Neutrophil (primary cell): ENCODE data around the gene GTF3C1.

ENCODE experiments used
- H3K27ac ChIP-seq: fragments of 200-600 bp; sonication (generic); 2 replicates; pipeline ENCODE4 v1.5.1; 2016; ENCODE audit warnings: mild to moderate bottlenecking, moderate library complexity
- H3K27me3 ChIP-seq: fragments of 200-600 bp; sonication (generic); 2 replicates; pipeline ENCODE4 v1.6.0; 2016; ENCODE audit warnings: mild to moderate bottlenecking
- H3K36me3 ChIP-seq: fragments of 200-600 bp; sonication (generic); 2 replicates; pipeline ENCODE4 v1.5.1; 2017
- H3K4me1 ChIP-seq, 2 experiments: fragments of 200-600 bp in 1 of 2; sonication (generic) in 1 of 2; 1 replicate in 1 of 2; 2 replicates in 1 of 2; pipeline versions ENCODE4 v1.5.1 to v1.6.1; 2013 to 2016; ENCODE audit warnings: low read depth in 1 of 2, low read length in 1 of 2, mild to moderate bottlenecking in 1 of 2, moderate library complexity in 1 of 2; ENCODE audit not compliant: control insufficient read depth in 1 of 2, insufficient read depth in 1 of 2
- H3K4me3 ChIP-seq, 2 experiments: fragments of 200-600 bp in 1 of 2; sonication (generic) in 1 of 2; 1 replicate in 1 of 2; 2 replicates in 1 of 2; pipeline ENCODE4 v1.5.1; 2013 to 2016; ENCODE audit warnings: low read depth in 1 of 2, low read length in 1 of 2, mild to moderate bottlenecking in 1 of 2, moderate library complexity in 1 of 2
- H3K9me3 ChIP-seq: fragments of 200-600 bp; sonication (generic); 2 replicates; pipeline ENCODE4 v1.5.1; 2016
- CTCF ChIP-seq: fragments of 200-600 bp; sonication (generic); IDR thresholded peaks from 2 replicates; pipeline ENCODE4 v1.5.1; 2016; ENCODE audit warnings: antibody characterized with exemption

Gene GTF3C1

GRCh38 chr16:27462200-27462845 is 87.4 kb downstream of the GTF3C1 start:
- H3K4me1 ChIP-seq: no peaks in the 10 kb centered on the region
- H3K4me3 ChIP-seq: no peak overlapping the region
- TF ChIP-seq CTCF: no peak
- H3K27ac ChIP-seq: no peak overlapping the region
- peaks cover 86% of the 10 kb centered on the region for H3K36me3 ChIP-seq
- no peaks in the 10 kb centered on the region for H3K27me3 ChIP-seq
- H3K9me3 ChIP-seq: no peaks in the 10 kb centered on the region

DNA sequence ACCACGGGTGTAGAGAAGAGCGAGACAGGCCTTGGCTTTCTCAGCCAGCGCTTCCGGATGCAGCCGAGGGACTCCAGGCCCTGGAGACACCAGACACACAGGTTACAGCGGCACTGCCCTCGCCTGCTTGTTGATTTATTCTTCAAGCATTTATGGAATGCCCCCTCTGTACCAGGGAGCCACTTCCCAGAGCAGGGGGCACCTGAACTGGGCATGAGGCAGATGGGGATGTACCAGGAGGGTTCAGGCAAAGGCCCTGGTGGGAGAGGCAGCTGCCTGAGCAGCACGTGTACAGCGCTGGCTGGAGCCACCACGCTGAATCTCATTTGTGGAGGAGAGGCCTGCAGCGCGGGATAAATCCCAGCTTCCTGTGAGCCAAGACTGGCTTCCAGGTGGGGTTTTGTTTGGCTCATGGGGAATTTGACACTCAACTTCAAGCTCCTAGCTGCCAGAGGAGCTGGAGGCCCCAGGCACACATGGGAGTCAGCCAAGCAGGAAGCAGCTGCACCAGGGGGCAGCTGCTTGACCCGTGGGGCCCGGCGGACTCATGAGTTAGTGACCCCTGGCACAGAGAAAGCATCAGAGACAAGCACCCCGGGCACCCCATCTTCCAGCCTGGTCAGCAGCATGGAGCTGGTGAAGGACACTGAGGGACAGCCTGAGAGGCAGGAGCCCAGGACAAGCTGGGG is 88.1 kb downstream of the GTF3C1 start:
- H3K27ac ChIP-seq: no peak overlapping the region
- TF ChIP-seq CTCF: no peak

GRCh38 chr16:27460663-27461482 is 88.8 kb downstream of the GTF3C1 start:
- H3K4me1 ChIP-seq: no peaks in the 10 kb centered on the region
- H3K36me3 ChIP-seq: peaks cover 72% of the 10 kb centered on the region
- no peak overlapping the region for H3K4me3 ChIP-seq
- no peak for TF ChIP-seq CTCF
- H3K9me3 ChIP-seq: no peaks in the 10 kb centered on the region
- H3K27me3 ChIP-seq: peaks cover 1% of the 10 kb centered on the region
- no peak overlapping the region for H3K27ac ChIP-seq

More for the DNA sequence above, 88.1 kb downstream of the GTF3C1 start:
- Histone ChIP-seq H3K27me3 (no peaks in the 10 kb centered on the region), H3K4me3 (no peak overlapping the region), H3K9me3 (no peaks in the 10 kb centered on the region), H3K4me1 (no peaks in the 10 kb centered on the region), H3K36me3 (peaks cover 79% of the 10 kb centered on the region)

DNA sequence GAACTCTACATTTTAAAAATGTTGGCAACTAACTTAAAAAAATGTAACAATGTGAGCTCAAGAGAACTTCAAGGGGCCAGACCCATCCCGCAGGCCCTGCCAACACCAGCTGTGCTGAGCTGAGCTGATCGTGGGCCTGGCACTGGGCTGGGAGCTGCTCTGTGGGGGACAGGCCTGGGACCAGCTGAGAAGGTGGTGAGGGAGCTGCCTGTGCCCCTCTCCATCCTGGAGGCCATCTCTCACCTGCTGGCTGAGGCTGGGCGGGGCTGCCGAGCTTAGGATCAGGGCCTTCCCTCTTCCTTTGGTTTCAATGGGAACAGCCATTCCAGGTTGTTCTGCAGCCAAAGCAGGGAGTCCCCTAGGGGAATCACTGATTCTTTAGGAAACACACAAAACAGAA is 89.5 kb downstream of the GTF3C1 start:
- H3K9me3 ChIP-seq: no peaks in the 10 kb centered on the region
- peaks cover 8% of the 10 kb centered on the region for H3K27me3 ChIP-seq
- no peak for TF ChIP-seq CTCF
- no peaks in the 10 kb centered on the region for H3K4me1 ChIP-seq
- no peak overlapping the region for H3K27ac ChIP-seq
- H3K4me3 ChIP-seq: no peak overlapping the region
- H3K36me3 ChIP-seq: peaks cover 65% of the 10 kb centered on the region

GRCh38 chr16:27458987-27459688 is 90.6 kb downstream of the GTF3C1 start:
- H3K4me1 ChIP-seq: no peaks in the 10 kb centered on the region

More at GRCh38 chr16:27458987-27459688, 90.6 kb downstream of the GTF3C1 start:
- Histone ChIP-seq H3K9me3 (no peaks in the 10 kb centered on the region), H3K4me3 (no peak overlapping the region), H3K27ac (no peak overlapping the region), H3K36me3 (peaks cover 54% of the 10 kb centered on the region), H3K27me3 (peaks cover 11% of the 10 kb centered on the region)
- no peak for TF ChIP-seq CTCF
